OCI-LY7 (cell line): ENCODE data around the gene VPS9D1.

Experiments
- CTCF ChIP-seq: fragments of 200-600 bp; sonication (generic); conservative IDR thresholded peaks from 2 replicates; pipeline ENCODE4 v1.5.1; 2014; ENCODE audit warnings: mild to moderate bottlenecking, antibody characterized with exemption, low read length, moderate library complexity, mixed read lengths
- EZH2phosphoT487 ChIP-seq: fragments of 200-600 bp; sonication (generic); IDR thresholded peaks from 2 replicates; pipeline ENCODE4 v1.6.1; 2018; ENCODE audit warnings: low read depth, borderline replicate concordance, mild to moderate bottlenecking, mixed run types, antibody characterized with exemption, low read length, moderate library complexity, mixed read lengths

- TF ChIP-seq CTCF, result no peak
- TF ChIP-seq EZH2phosphoT487, result no peak
Observed at GRCh38 chr16:89749637-89750036, 28.9 kb upstream of the VPS9D1 start.
